GM18870 (cell line): ENCODE measurements around the gene THRAP3.
"Not testable (repeated sequence)": the region's sequence is repeated elsewhere in the genome, so short reads cannot be mapped to it uniquely, and the experiment has no call there.

Experiments
- ATAC-seq: cut with Tn5 transposase; IDR thresholded peaks from one replicate; pipeline ENCODE4 v1.9.1; 2021; ENCODE audit warnings: moderate library complexity; ENCODE audit not compliant: unreplicated experiment

The THRAP3 gene, protein sequence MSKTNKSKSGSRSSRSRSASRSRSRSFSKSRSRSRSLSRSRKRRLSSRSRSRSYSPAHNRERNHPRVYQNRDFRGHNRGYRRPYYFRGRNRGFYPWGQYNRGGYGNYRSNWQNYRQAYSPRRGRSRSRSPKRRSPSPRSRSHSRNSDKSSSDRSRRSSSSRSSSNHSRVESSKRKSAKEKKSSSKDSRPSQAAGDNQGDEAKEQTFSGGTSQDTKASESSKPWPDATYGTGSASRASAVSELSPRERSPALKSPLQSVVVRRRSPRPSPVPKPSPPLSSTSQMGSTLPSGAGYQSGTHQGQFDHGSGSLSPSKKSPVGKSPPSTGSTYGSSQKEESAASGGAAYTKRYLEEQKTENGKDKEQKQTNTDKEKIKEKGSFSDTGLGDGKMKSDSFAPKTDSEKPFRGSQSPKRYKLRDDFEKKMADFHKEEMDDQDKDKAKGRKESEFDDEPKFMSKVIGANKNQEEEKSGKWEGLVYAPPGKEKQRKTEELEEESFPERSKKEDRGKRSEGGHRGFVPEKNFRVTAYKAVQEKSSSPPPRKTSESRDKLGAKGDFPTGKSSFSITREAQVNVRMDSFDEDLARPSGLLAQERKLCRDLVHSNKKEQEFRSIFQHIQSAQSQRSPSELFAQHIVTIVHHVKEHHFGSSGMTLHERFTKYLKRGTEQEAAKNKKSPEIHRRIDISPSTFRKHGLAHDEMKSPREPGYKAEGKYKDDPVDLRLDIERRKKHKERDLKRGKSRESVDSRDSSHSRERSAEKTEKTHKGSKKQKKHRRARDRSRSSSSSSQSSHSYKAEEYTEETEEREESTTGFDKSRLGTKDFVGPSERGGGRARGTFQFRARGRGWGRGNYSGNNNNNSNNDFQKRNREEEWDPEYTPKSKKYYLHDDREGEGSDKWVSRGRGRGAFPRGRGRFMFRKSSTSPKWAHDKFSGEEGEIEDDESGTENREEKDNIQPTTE

DNA sequence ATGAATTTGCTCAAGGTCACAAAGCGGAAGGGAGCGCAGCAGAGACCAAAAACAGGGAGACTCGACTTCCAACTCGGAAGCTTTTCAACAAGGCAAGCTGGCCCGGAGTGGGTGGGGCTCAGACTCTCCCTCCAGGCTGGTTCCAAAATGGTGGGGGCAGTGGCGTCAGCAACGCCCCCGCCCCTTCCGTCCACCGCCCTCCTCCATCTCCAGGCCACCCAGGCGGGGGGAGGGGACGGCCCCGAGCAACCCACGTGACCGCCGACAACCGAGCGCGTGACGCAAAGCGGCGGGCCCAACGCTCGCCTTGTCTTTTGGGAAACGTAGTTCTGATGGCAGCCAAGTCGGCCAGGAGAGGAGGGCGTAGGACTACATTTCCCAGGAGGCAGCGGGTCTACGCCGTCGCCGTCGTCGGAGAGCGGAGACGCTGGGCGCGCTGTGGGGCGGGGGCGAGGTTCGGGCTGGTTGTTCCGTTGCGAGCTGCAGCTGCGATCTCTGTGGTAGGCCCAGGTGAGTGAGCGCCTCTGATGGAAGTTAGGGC lies at the start of gene THRAP3:
Gene THRAP3 (plus strand): TSS at position 448 of the 541 bp plus-strand sequence. CDS start 58,121 bp downstream, outside the sequence.
- peak; percentile 86 for ATAC-seq

DNA sequence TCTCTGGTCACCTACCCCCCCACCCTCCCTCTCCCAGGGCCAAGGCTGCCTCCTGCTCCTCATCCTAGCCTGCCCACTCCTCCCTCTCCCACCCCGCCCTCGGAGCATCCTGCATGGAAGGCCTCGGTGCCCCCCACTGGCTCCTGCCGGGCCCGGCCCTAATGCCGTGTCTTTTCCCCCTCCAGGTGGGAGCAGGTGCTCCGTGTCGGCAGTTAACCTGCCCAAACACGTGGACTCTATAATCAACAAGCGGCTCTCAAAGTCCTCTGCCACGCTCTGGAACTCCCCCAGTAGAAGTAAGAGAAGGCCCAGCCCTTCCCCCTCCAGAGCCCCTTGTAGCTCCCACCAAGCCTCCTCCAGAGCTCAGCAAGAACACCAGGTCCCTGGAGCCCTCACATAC lies 49.5 kb upstream of the THRAP3 start:
- no peak for ATAC-seq

DNA sequence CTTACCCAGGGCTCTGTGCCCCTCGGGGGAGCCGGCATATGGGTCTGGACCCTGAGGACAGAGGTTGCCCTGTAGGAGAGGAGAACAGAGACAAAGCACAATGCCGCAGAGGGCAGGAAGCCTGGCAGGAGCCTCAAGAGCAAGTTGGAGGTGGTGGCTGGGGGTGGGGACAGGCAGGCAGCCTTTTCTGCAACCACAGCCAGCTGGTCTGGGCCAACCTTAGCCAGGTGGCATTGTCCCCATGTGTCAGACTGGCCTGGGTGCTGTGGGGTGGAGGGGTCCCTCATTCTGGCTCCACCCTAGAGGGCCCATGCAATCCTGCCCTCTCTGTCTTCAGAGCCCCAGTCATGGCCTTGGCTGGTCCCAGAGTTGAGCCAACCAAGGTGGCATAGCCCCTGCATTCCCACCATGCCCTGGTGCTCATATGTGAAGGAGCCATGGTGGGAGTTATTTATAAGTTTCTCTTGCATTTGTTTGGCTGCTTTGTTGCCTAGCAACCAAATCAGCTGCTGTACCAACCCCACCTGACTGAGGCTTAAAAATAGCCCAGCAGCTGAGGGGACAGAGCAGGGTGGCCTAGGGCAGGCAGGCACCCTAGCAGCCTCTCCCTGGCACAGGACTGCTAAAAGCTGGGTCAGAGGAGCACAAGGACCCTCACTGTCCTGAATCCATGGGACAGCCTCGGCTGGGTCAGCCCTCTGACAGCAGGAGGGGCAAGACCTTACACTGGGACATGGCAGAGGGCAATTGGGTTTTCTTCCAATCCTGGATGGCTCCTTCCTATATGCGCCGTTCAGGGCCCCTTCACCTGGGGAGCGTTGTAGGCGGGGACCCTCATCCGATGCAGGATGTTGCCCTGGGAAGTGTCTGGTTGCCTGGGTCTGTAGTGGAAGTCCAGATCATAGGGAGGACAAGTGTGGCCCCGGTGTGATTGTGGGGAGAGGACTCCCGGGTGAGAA lies 48.8 kb upstream of the THRAP3 start:
- no peak for ATAC-seq

DNA sequence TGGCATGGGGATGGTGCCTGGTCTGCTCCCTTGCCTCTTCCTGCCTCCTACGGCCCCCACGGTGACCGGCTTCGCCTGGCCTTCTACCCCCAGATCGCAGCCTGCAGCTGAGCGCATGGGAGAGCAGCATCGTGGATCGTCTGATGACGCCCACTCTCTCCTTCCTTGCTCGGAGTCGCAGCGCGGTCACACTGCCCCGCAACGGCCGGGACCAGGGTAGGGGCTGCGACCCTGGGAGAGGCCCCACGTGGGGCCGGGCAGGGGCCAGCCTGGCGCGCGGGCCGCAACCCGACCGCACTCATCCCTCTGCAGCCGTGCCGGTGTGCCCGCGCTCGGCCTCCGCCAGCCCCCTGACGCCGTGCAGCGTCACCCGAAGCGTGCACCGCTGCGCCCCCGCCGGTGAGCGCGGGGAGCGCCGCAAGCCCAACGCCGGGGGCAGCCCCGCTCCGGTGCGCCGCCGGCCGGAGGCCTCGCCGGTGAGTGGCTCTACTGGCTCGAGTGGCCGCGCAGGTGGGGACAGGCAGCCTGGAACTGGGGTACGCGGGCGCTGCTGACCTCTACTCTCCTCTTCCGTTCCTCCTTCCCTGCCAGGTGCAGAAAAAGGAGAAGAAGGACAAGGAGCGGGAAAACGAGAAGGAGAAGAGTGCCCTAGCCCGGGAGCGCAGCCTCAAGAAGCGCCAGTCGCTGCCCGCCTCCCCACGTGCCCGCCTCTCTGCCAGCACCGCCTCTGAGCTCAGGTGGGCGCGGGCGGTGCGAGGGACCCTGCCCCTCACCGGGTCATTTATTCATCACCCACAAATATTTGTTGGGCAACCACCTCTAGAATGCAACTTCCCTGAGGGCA lies 47.9 kb upstream of the THRAP3 start:
- ATAC-seq: no peak

DNA sequence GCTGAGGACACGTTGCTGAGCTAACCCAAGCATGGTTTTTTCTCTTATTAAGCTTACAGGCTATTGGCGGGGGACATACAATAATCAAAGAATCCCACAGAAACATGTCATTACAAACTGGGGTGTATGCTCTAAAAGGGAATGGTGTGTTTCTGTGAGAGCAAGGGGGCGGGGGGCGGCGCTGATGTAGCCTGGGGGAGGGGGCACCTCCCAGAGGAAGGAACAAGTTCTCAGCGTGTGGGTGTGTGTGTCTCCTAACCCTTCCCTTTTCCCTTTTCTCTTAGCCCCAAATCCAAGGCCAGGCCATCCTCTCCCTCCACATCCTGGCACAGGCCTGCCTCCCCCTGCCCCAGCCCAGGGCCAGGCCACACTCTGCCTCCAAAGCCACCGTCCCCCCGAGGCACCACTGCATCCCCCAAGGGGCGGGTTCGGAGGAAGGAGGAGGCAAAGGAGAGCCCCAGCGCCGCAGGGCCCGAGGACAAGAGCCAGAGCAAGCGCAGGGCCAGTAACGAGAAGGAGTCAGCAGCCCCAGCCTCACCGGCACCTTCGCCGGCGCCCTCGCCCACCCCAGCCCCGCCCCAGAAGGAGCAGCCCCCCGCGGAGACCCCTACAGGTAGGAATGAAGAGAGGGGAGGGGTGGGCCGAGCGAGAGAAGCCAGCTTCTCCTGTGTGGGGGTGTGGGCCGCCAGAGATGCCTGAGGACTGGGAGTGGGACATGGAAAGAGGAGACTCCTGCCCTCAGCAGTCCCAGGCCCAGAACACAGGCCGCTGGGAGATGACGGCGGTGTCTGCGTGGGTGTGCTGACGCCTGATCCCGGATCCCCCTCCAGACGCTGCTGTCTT lies 46.4 kb upstream of the THRAP3 start:
- ATAC-seq: no peak

DNA sequence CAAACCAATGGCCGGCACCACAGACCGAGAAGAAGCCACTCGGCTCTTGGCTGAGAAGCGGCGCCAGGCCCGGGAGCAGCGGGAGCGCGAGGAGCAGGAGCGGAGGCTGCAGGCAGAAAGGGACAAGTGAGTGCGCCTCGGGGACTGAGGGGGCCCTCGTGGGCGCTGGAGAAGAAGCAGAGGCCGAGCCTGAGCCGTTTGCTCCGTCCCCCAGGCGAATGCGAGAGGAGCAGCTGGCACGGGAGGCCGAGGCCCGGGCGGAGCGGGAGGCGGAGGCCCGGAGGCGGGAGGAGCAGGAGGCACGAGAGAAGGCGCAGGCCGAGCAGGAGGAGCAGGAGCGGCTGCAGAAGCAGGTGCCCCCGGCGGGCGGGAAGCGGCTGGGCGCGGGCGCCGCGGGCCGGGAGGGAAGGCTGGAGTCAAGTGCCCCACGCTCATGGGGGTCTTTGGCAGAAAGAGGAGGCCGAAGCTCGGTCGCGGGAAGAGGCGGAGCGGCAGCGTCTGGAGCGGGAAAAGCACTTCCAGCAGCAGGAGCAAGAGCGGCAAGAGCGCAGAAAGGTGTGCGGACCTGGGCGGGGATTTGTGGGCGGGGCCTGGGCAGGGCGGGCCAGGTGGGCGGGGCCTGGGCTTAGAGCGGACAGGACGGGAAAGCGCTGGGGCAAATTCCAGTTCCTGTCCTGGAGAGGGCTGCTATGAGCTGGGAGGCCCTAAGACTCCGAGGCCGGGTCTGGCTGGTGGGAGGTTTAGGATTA lies 45.6 kb upstream of the THRAP3 start:
- no peak for ATAC-seq

DNA sequence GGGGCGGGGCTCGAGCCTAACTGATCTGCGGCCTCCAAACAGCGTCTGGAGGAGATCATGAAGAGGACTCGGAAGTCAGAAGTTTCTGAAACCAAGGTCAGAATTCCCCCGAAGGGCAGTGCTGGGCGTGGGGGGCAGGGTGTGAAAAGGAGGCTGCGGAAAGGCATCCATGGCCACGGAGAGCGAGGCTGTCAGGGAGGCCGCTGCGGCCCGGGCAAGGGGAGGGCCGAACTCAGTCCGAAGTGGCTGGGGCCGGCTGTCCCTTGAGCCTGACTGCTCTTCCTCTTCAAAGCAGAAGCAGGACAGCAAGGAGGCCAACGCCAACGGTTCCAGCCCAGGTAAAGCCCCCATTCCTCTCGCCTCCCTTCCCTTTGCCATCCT lies 45.0 kb upstream of the THRAP3 start:
- no peak for ATAC-seq

DNA sequence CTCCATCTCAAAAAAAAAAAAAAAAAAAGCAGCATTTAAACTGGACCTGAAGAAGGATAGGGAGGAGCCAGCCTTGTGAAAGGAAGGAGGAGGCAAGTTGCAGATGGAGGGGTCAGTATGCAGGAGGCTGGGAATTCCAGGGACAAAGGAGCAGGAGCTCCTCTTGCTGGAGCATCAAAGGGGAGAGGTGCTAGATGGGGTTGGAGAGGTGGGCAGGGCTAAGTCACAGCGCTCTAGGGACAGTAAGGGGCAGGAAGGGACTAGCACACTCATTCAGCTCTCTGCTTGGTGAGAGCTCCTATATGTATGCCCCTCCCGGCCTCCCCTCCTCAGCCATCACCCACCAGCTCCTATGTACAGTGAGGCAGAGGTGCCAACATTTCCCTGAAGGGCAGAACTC lies 41.5 kb upstream of the THRAP3 start:
- ATAC-seq: no peak

DNA sequence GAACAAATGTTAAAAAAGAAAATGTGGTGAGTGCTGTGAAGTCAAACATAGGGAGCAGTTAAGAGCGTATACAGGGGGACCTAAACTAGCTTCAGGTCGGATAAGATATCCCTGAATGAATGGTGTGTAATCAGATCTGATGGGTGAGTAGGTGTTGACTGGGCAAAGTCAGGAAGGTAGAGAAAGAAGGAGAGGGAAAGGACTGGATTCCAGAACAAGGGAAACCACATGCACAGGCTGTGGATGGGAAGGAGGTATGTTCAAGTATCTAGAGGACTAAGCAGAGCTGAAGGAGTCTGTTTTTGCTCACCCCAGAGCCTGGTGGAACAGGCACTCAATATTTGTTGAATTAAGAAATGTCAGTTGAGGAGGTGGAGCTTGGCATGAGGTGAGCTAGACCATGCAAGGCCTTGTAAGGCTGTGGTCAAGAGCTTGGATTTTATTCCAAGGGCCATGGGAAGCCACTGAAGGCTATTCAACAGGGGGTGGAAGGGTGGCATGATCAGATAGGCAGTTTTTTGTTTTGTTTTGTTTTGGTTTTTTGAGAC lies 40.9 kb upstream of the THRAP3 start:
- ATAC-seq: no peak

DNA sequence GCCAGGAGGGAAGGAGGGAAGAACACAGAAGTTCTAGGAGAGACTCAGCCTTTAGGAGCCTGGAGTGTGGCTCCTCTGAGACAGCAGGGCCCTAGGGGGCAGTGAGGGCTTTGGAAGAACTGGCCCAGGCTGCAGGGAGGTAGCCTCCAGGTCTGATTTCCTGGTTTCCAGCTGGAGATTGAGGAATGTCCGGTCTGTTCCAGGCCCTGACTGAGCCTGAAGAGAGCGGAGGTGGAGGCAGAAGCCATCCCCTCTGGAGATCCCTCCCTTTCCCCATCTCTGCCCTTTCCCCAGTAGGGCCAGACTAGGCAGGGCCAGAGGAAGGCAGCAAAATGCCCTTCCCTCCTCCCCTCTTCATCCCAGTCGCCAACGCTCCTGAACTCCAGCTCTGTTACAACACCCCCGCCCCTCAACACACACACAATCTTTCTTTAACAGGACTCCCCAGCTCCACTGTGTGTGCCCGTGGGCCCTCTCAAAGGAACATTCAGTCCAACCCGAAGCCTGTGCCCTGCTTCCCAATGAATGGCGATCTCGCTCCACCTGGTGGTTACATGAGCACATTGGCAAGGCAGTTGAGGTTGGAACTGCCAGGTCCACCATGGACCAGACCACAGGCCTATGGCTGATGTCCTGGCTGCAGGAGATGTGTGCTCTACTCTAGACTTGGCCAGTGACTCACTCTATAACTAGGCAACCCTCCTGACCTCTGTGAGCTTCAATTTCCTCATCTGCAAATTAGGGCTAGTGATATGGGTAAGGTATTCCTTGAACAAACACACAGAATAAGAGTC lies 36.2 kb upstream of the THRAP3 start:
- ATAC-seq: no peak

DNA sequence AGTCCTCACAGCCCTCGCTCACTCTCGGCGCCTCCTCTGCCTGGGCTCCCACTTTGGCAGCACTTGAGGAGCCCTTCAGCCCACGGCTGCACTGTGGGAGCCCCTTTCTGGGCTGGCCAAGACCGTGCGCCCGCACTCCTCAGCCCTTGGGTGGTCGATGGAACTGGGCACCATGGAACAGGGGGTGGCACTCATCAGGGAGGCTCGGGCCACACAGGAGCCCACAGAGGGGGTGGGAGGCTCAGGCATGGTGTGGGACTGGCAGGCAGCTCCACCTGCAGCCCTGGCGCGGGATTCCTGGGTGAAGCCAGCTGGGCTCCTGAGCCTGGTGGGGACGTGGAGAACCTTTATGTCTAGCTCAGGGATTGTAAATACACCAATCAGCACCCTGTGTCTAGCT lies 27.4 kb upstream of the THRAP3 start:
- ATAC-seq: not testable (repeated sequence)

DNA sequence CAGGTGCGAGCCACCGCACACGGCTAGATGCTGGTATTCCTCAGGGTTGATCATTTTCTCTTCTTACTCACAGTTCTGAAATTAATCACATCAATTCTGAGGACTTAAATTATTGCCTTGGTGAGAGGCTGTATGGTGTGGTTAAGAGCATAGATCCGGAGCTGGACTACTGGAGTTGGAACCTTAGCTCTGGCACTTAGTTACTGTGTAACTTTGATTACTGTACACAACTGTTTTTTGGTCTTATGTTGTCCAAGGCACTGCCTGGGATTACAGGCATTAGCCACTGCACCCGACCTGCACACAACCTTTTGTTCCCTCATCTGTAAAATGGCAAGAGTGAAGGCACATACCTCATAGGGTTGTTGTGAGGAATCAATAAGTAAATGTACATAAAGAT lies 25.6 kb upstream of the THRAP3 start:
- ATAC-seq: no peak

DNA sequence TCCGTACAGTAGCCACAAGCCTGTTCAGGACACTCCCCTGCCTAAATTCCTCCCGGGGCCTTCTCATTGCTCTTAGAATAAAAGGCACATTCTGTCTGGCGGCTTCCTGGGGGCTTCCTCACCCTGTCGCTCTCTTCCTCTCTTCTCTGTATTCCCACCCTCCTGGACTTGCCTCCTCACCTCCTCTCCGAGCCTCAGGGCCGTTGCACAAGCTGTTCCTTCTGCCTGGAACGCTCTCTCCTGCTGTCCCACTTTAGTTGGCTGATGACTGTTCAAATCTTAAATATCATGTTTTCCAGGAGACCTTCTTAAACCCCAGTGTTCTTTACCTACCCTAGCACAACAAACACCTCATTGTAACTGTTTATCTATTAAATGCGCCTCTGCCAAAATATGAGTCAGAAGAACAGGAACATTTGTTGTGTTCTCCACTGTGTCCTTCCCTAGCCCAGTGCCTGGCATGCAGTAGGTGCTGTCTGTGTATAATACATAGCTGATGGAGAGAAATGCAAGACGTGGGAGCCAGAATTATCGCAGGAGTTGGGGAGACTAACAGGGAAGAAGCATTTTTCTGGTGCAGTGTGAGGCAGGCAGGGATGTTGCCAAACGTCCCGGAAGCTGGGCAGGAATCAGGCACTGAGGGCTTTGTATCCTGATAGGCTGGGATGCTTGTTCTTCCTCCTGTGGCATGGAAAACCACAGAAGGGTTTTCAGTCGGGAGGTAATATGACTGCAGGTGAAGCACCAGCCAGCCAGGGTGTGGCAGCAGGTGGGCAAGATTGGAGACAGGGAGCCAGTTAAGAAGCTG lies 24.1 kb upstream of the THRAP3 start:
- no peak for ATAC-seq

DNA sequence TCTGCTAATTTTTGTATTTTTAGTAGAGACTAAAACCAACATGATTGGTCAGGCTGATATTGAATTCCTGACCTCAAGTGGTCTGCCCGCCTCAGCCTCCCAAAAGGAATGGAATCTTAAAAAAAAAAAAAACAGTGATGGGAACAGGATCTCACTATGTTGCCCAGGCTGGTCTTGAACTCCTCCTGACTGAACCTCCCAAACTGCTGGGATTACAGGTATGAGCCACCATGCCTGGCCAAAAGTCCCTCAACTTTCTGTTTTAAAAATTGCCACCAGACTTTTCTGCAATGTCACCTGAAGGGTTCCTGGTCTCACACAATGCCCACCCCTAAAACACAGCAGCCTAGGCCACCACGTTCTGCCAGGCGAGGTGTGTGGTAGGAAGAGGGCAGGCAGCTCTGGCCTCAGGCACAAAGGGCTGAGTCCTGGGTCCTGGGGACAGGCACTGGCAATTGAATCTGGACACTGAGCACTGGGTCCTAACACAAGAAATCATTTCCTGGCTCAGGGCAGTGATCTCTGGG lies 21.2 kb upstream of the THRAP3 start:
- no peak for ATAC-seq

DNA sequence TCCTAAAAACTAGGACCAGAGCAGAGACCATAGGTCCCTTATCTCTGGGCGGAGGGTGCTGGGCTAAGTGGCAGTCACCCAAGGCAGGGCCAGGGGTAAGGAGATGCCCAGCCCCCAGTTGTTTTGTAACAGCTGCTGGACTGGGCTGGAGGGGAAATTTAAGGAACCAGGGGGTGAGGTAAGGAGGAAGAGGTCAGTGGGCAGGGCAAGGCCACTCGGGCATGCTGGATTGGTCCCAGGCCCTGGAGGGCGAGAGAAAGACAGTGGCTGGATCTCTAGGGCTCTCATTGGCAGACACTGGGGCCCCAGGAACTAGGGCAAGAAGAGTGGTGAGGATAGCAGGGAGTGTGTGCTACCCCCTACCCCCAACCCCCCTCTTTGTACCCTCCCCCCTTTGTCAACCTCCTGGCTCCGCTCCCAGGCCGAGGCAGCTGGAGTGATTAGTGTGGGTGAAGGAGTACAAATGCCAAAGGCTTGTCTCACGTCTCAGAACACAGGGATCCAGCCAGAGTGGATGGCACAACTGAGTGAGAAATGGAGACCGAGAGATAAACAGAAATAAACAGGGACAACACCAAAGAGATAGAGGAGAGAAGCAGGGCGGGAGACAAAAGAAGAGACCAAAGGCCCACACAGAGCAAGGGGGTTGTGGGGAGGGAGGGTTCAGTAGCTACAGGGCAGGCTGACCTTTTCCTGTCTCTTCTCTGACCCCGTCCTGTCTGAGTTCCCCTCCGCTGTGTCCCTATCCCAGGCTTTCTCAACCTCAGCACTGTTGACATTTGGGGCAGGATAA lies 20.5 kb upstream of the THRAP3 start:
- no peak for ATAC-seq
